DOHH2 (cell line): ENCODE data around the gene VKORC1.

Experiments
- H3F3A ChIP-seq: fragments of 200-600 bp; sonication (generic), shearing (Covaris generic); 2 replicates; pipeline ENCODE4 v1.6.0; 2016; ENCODE audit warnings: antibody characterized with exemption, mild to moderate bottlenecking; ENCODE audit not compliant: control insufficient read depth, insufficient read depth
- H3K27ac ChIP-seq: fragments of 200-600 bp; sonication (generic); 2 replicates; pipeline ENCODE4 v1.5.1; 2014; ENCODE audit warnings: low read depth, mild to moderate bottlenecking, low read length, moderate library complexity
- H3K27me3 ChIP-seq: fragments of 200-600 bp; sonication (generic); 2 replicates; pipeline ENCODE4 v1.6.1; 2014; ENCODE audit warnings: mild to moderate bottlenecking, low read length, mixed read lengths; ENCODE audit not compliant: control insufficient read depth
- H3K36me3 ChIP-seq: fragments of 200-600 bp; sonication (generic); 2 replicates; pipeline ENCODE4 v1.6.1; 2014; ENCODE audit warnings: mild to moderate bottlenecking, low read length, moderate library complexity, mixed read lengths; ENCODE audit not compliant: control insufficient read depth
- H3K4me1 ChIP-seq: fragments of 200-600 bp; sonication (generic); 2 replicates; pipeline ENCODE4 v1.6.1; 2014; ENCODE audit warnings: mild to moderate bottlenecking, low read length, mixed read lengths; ENCODE audit not compliant: control insufficient read depth
- H3K4me2 ChIP-seq: fragments of 200-600 bp; sonication (generic); 2 replicates; pipeline ENCODE4 v1.6.0; 2014; ENCODE audit warnings: mild to moderate bottlenecking, low read length, moderate library complexity
- H3K4me3 ChIP-seq: fragments of 200-600 bp; sonication (generic); 2 replicates; pipeline ENCODE4 v1.5.1; 2014; ENCODE audit warnings: mild to moderate bottlenecking, low read length, mixed read lengths
- H3K79me2 ChIP-seq: fragments of 200-600 bp; sonication (generic); 2 replicates; pipeline ENCODE4 v1.6.1; 2014; ENCODE audit warnings: mild to moderate bottlenecking, low read length, mixed read lengths; ENCODE audit not compliant: control insufficient read depth
- H3K9me2 ChIP-seq: fragments of 200-600 bp; sonication (generic); replicated peaks from 2 replicates; pipeline ENCODE4 v1.6.1; 2014; ENCODE audit warnings: mild to moderate bottlenecking, low read length, mixed read lengths; ENCODE audit not compliant: control insufficient read depth
- H3K9me3 ChIP-seq: fragments of 200-600 bp; sonication (generic); 2 replicates; pipeline ENCODE4 v1.6.1; 2014; ENCODE audit warnings: antibody characterized with exemption, low read length, mixed read lengths; ENCODE audit not compliant: control insufficient read depth, insufficient read depth
- H4K20me1 ChIP-seq: fragments of 200-600 bp; sonication (generic); 2 replicates; pipeline ENCODE4 v1.6.0; 2014; ENCODE audit warnings: low read depth, mild to moderate bottlenecking, antibody characterized with exemption, low read length, moderate library complexity; ENCODE audit not compliant: control insufficient read depth, insufficient read depth
- CTCF ChIP-seq: fragments of 200-600 bp; sonication (generic); IDR thresholded peaks from one replicate; pipeline ENCODE4 v1.5.1; 2014; ENCODE audit warnings: antibody characterized with exemption, mild to moderate bottlenecking, low read depth, low read length; ENCODE audit not compliant: poor library complexity, severe bottlenecking
- EZH2phosphoT487 ChIP-seq: fragments of 200-600 bp; sonication (generic); IDR thresholded peaks from 2 replicates; pipeline ENCODE4 v1.6.1; 2017; ENCODE audit warnings: borderline replicate concordance, mild to moderate bottlenecking, antibody characterized with exemption, low read length, moderate library complexity, mixed read lengths

VKORC1 gene

GRCh38 chr16:31135535-31136286 is 41.1 kb upstream of the VKORC1 start, which contains the start of gene PRSS8:
Gene PRSS8 (minus strand): TSS chr16:31135727. CDS start chr16:31135498, 229 bp downstream.
- H3K27ac ChIP-seq: no peak within 1 kb of the TSS
- no peak within 1 kb of the TSS for H3K4me3 ChIP-seq
- H3K79me2 ChIP-seq: no peaks in the 10 kb centered on the region
- H3K27me3 ChIP-seq: no peaks in the 10 kb centered on the region
- H3K36me3 ChIP-seq: peaks cover 8% of the 10 kb centered on the region
- H3F3A ChIP-seq: no peaks in the 10 kb centered on the region
- no peaks in the 10 kb centered on the region for H3K4me1 ChIP-seq
- H3K9me2 ChIP-seq: no peaks in the 10 kb centered on the region
- no peak within 1 kb of the TSS for H3K4me2 ChIP-seq
- H4K20me1 ChIP-seq: no peaks in the 10 kb centered on the region
- TF ChIP-seq CTCF: no peak
- TF ChIP-seq EZH2phosphoT487: no peak
- no peaks in the 10 kb centered on the region for H3K9me3 ChIP-seq

GRCh38 chr16:31134625-31135534 is 40.3 kb upstream of the VKORC1 start:
- TF ChIP-seq EZH2phosphoT487 (no peak), CTCF (no peak)
- Histone ChIP-seq H3K79me2 (no peaks in the 10 kb centered on the region), H3K4me2 (no peak overlapping the region), H4K20me1 (no peaks in the 10 kb centered on the region), H3K9me2 (no peaks in the 10 kb centered on the region), H3K36me3 (peaks cover 12% of the 10 kb centered on the region), H3K9me3 (no peaks in the 10 kb centered on the region), H3K27me3 (no peaks in the 10 kb centered on the region), H3K27ac (no peak overlapping the region), H3K4me1 (no peaks in the 10 kb centered on the region), H3K4me3 (no peak overlapping the region), H3F3A (no peaks in the 10 kb centered on the region)

- H3K27me3 ChIP-seq: no peaks in the 10 kb centered on the region
- no peak for TF ChIP-seq CTCF
- TF ChIP-seq EZH2phosphoT487: no peak
- no peak overlapping the region for H3K4me3 ChIP-seq
- no peaks in the 10 kb centered on the region for H3K9me2 ChIP-seq
- no peaks in the 10 kb centered on the region for H3K9me3 ChIP-seq
- H3F3A ChIP-seq: no peaks in the 10 kb centered on the region
- no peaks in the 10 kb centered on the region for H3K4me1 ChIP-seq
- no peak overlapping the region for H3K4me2 ChIP-seq
- no peak overlapping the region for H3K27ac ChIP-seq
- H4K20me1 ChIP-seq: no peaks in the 10 kb centered on the region
- H3K79me2 ChIP-seq: no peaks in the 10 kb centered on the region
- H3K36me3 ChIP-seq: peaks cover 12% of the 10 kb centered on the region
Measured at GRCh38 chr16:31134091-31134571, 39.5 kb upstream of the VKORC1 start.
